PFSK-1 (cell line): ENCODE results near the gene GSDMA.

ENCODE experiments used
- SIN3A ChIP-seq: IDR thresholded peaks from 2 replicates; pipeline ENCODE4 v1.6.1; 2012; ENCODE audit warnings: mild to moderate bottlenecking, low read length, moderate library complexity, borderline replicate concordance; ENCODE audit not compliant: insufficient read depth
- TAF1 ChIP-seq: IDR thresholded peaks from 2 replicates; pipeline ENCODE4 v1.6.1; 2012; ENCODE audit warnings: low read length, control low read depth, borderline replicate concordance; ENCODE audit not compliant: insufficient read depth

DNA sequence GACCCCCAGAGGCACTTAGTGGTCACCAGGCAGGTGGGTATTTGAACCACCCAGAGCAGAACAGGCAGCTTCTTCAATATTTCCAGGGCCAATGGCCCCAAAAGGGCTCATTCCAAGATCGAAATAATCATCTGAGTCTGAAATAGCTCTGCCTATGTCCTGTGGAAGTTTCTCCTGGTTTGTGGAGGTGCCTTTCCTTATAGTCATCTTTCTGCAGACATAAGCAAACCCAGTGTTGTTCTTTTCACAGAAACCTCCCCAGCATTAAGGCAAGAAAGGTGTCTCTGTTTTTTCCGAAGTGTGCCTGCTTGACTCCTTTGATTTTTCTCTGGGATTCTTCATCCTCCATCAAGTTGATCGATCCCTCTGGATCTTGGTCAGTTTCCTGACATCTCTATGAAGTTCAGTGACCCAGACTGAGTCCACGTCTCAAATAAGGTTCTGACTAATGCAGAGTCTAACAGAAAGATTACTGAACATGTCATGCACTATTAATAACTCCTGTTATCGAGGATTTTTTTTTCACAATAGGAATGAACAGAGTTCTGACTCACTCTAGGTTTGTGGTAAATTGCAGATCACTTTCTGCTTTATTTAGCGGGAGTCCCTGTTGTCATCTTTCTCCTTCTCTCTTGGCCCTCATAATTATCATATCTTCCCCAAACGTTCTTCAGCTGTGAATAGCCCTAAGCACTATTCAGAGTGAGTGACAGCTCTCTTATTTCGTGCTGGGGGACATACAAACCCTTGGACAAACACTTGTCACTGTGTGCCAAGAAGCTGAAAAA, 33.8 kb upstream of the GSDMA start:
- TF ChIP-seq SIN3A (no peak), TAF1 (no peak)
